Smooth muscle cell (in vitro differentiated cells): Measurements from ENCODE around the gene JARID2. TPM values are rescaled to one million over a fixed set of nuclear protein-coding genes. Genes with fewer than 3 reads are reported as not detected.

ENCODE experiments used
- DNase-seq: peaks from one replicate; lab custom pipeline; 2025; ENCODE audit not compliant: unreplicated experiment; lab: John Stamatoyannopoulos, UW
- H2AFZ ChIP-seq: fragments of 200-600 bp; sonication (generic); 2 replicates; pipeline ENCODE4 v1.6.0; 2016; ENCODE audit warnings: antibody characterized with exemption, low read depth, mild to moderate bottlenecking
- H3F3A ChIP-seq: fragments of 200-600 bp; sonication (generic); 2 replicates; pipeline ENCODE4 v1.6.0; 2017; ENCODE audit warnings: antibody characterized with exemption, low read depth
- H3K27ac ChIP-seq: fragments of 200-600 bp; sonication (generic); 2 replicates; pipeline ENCODE4 v1.5.1; 2016; ENCODE audit warnings: low read depth, mild to moderate bottlenecking
- H3K27me3 ChIP-seq: fragments of 200-600 bp; sonication (generic); 2 replicates; pipeline ENCODE4 v1.6.1; 2016; ENCODE audit warnings: low read depth, mild to moderate bottlenecking
- H3K36me3 ChIP-seq: fragments of 200-600 bp; sonication (generic); 2 replicates; pipeline ENCODE4 v1.5.1; 2016; ENCODE audit warnings: low read depth
- H3K4me1 ChIP-seq: fragments of 200-600 bp; sonication (generic); 2 replicates; pipeline ENCODE4 v1.5.1; 2016; ENCODE audit warnings: low read depth
- H3K4me2 ChIP-seq: fragments of 200-600 bp; sonication (generic); 2 replicates; pipeline ENCODE4 v1.6.0; 2016; ENCODE audit warnings: mild to moderate bottlenecking
- H3K4me3 ChIP-seq: fragments of 200-600 bp; sonication (generic); 2 replicates; pipeline ENCODE4 v1.5.1; 2016; ENCODE audit warnings: mild to moderate bottlenecking
- H3K79me2 ChIP-seq: fragments of 200-600 bp; sonication (generic); 2 replicates; pipeline ENCODE4 v1.6.0; 2016; ENCODE audit warnings: low read depth, mild to moderate bottlenecking
- H3K9ac ChIP-seq: fragments of 200-600 bp; sonication (generic); 2 replicates; pipeline ENCODE4 v1.6.0; 2016; ENCODE audit warnings: low read depth
- H3K9me3 ChIP-seq: fragments of 200-600 bp; sonication (generic); replicated peaks from 2 replicates; pipeline ENCODE4 v1.5.1; 2016; ENCODE audit warnings: low read depth
- H4K20me1 ChIP-seq: fragments of 200-600 bp; sonication (generic); 2 replicates; pipeline ENCODE4 v1.6.0; 2016; ENCODE audit warnings: low read depth
- WGBS: methylation state at CpG from one replicate; pipeline ENCODE4 v1.1.7; 2016; ENCODE audit warnings: low lambda C conversion rate; 5-methylcytosine and 5-hydroxymethylcytosine counted together
- polyA plus RNA-seq: library from polyadenylated mRNA; unstranded; fragments of >200 nt; fragmentation: Nextera tagmentation; extraction: Ambion mirVana; gene quantifications from 2 replicates; pipeline ENCODE4 v1.2.1, GENCODE V29; 2016
- total RNA-seq: library from RNA; depleted of rRNA; stranded (reverse); fragments of >200 nt; gene quantifications from 2 replicates; pipeline ENCODE4 v1.2.3, GENCODE V29; 2014
- TF ChIP-seq, protein P1 (sequence below): fragments of 200-600 bp; sonication (generic); IDR thresholded peaks from 2 replicates; pipeline ENCODE4 v1.5.1; 2017; ENCODE audit warnings: borderline replicate concordance, mild to moderate bottlenecking, antibody characterized with exemption; ENCODE audit not compliant: insufficient read depth, poor library complexity, severe bottlenecking

JARID2 gene
- total and polyA plus RNA-seq, 2 experiments from 2014 or later: 5.2 to 10.2 TPM

DNA sequence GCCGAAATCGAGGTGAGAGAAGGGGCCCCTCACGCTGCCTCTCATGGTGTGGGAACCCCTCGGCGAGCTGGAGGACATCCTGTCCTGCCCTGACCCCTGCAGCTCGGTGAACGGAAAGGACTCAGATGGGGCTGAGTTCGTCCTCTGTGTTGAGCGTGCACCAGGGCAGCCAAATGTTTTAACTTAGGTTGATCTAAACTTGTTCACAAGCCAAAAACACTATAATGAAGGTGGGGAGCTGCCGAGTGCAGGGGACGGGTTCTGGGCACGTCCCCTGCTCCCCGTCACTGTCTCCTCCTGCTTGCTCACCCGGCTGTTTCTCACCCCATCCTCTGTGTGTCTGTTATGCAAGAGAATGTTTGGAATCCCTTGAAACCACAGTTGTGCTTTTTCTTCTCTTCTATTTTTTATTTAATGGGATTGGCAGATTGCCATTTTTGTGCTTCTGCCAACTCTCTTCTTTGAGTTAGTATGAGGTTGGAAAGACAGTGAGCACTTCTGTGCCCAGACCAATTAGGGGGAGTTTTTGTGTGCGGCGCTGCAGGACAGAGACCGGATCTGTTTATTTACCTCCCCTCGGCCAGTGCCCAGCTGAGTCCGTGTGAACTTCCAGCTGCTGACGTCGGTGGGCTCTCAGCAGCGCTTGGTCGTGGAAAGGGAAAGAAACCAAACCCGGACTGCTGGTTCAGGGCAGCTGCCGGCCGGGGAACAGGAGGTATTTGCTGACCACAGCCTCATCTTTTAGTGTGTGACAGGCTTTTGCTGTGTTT is 258.9 kb downstream of the JARID2 start:
- Histone ChIP-seq H3K4me1 (no peaks in the 10 kb centered on the region), H3K27ac (peak overlapping the region; percentile 22), H3K36me3 (no peaks in the 10 kb centered on the region), H3K9me3 (no peaks in the 10 kb centered on the region), H3K9ac (no peak overlapping the region), H4K20me1 (peaks cover 81% of the 10 kb centered on the region), H3K27me3 (no peaks in the 10 kb centered on the region), H2AFZ (no peak overlapping the region), H3K4me2 (peak overlapping the region; percentile 74), H3F3A (no peaks in the 10 kb centered on the region), H3K4me3 (peak overlapping the region; percentile 17), H3K79me2 (no peaks in the 10 kb centered on the region)
- TF ChIP-seq, protein P1, sequence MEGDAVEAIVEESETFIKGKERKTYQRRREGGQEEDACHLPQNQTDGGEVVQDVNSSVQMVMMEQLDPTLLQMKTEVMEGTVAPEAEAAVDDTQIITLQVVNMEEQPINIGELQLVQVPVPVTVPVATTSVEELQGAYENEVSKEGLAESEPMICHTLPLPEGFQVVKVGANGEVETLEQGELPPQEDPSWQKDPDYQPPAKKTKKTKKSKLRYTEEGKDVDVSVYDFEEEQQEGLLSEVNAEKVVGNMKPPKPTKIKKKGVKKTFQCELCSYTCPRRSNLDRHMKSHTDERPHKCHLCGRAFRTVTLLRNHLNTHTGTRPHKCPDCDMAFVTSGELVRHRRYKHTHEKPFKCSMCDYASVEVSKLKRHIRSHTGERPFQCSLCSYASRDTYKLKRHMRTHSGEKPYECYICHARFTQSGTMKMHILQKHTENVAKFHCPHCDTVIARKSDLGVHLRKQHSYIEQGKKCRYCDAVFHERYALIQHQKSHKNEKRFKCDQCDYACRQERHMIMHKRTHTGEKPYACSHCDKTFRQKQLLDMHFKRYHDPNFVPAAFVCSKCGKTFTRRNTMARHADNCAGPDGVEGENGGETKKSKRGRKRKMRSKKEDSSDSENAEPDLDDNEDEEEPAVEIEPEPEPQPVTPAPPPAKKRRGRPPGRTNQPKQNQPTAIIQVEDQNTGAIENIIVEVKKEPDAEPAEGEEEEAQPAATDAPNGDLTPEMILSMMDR: no peak
- 51% methylated on average over 26 of the region's 26 CpGs for WGBS
- DNase-seq: peak; percentile 37

DNA sequence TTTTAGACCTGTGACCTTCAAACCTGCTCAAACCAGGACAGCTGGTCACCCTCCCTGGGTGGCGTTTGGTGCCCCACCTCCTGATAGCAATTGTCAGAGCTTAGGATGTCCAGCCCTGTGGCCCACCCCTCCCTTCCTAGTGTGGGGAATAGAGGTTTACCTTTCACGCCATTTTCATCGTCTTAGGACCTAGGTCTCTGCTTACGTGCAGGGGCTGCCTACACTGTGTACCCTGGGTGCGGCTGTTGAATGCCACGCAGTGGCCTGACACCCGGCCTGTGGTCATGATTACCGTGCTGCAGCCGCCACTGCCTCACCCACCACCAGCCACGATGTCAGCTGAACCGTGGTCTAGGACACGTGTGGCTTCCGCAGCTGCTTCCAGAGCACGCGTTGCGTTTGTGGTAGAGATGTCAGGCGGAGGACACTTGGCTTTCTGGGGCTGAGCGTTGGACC is 259.6 kb downstream of the JARID2 start:
- H3K27ac ChIP-seq: no peak overlapping the region
- no peaks in the 10 kb centered on the region for H3K9me3 ChIP-seq
- TF ChIP-seq, protein P1: no peak
- peak overlapping the region; percentile 74 for H3K4me2 ChIP-seq
- WGBS: 97% methylated on average over 18 of the region's 18 CpGs
- no peak overlapping the region for H3K4me3 ChIP-seq
- peaks cover 81% of the 10 kb centered on the region for H4K20me1 ChIP-seq
- H2AFZ ChIP-seq: no peak overlapping the region
- H3K79me2 ChIP-seq: no peaks in the 10 kb centered on the region
- H3K27me3 ChIP-seq: no peaks in the 10 kb centered on the region
- DNase-seq: no peak
- no peak overlapping the region for H3K9ac ChIP-seq
- no peaks in the 10 kb centered on the region for H3K36me3 ChIP-seq
- no peaks in the 10 kb centered on the region for H3K4me1 ChIP-seq
- no peaks in the 10 kb centered on the region for H3F3A ChIP-seq

DNA sequence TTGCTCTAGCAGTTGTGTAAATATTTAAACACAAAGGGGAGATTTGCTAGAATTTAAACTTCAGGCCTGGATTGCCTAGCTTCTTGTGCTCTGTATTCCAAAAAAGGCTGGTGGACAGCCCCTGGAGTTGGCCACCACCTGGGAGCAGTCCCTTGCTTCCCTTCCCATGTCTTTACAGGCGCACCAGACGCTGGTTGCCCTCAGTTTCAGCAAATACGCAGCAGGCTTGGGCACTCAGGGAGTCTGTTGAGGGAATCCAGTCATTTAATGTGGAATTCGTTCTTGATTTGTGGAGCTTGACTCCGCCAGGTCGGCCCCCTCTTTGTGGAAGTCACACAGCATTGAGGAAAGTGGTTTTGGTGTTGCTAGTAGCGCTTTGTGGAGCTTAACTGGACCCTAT is 260.2 kb downstream of the JARID2 start:
- Histone ChIP-seq H4K20me1 (peaks cover 82% of the 10 kb centered on the region), H3K27me3 (no peaks in the 10 kb centered on the region), H3F3A (no peaks in the 10 kb centered on the region), H3K27ac (no peak overlapping the region), H3K4me3 (no peak overlapping the region), H3K36me3 (no peaks in the 10 kb centered on the region), H2AFZ (no peak overlapping the region), H3K9ac (no peak overlapping the region), H3K4me2 (no peak overlapping the region), H3K79me2 (no peaks in the 10 kb centered on the region), H3K9me3 (no peaks in the 10 kb centered on the region), H3K4me1 (no peaks in the 10 kb centered on the region)
- TF ChIP-seq, protein P1: no peak
- DNase-seq: no peak
- WGBS: 96% methylated on average over 7 of the region's 7 CpGs

DNA sequence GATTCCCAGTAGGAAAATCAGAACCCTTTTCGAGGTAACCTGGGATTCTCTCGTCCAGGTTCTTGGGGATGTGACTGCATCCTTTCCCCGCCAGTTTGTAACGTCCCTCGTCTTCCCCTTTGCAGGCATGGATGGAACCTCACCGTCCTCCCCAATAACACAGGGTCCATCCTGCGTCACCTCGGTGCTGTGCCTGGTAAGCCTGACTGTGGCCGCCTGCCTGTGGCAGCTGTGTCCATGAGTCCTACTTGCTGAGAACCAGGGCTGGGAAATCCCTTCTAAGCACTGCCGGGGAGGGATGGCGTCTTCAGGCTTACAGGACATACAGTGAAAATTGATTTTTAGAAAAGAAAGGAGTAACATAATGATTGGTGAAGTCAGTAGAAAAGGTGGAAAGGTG is 261.4 kb downstream of the JARID2 start:
- H3K4me2 ChIP-seq: no peak overlapping the region
- no peaks in the 10 kb centered on the region for H3K79me2 ChIP-seq
- DNase-seq: no peak
- H2AFZ ChIP-seq: no peak overlapping the region
- no peaks in the 10 kb centered on the region for H3K27me3 ChIP-seq
- H3K9ac ChIP-seq: no peak overlapping the region
- no peak overlapping the region for H3K4me3 ChIP-seq
- WGBS: 97% methylated on average over 11 of the region's 11 CpGs
- no peaks in the 10 kb centered on the region for H3K4me1 ChIP-seq
- no peaks in the 10 kb centered on the region for H3F3A ChIP-seq
- H3K9me3 ChIP-seq: no peaks in the 10 kb centered on the region
- H3K27ac ChIP-seq: no peak overlapping the region
- peaks cover 76% of the 10 kb centered on the region for H4K20me1 ChIP-seq
- no peaks in the 10 kb centered on the region for H3K36me3 ChIP-seq
- TF ChIP-seq, protein P1: no peak
